ENCODE data around the gene IZUMO1R. TPM values are rescaled to one million over a fixed set of nuclear protein-coding genes. Genes with fewer than 3 reads are reported as not detected.

IZUMO1R gene
- total and polyA plus RNA-seq, 2 of the 8 experiments (the other 6 are each of a cell fraction or from before 2014, with no cell fraction given): not detected

DNA sequence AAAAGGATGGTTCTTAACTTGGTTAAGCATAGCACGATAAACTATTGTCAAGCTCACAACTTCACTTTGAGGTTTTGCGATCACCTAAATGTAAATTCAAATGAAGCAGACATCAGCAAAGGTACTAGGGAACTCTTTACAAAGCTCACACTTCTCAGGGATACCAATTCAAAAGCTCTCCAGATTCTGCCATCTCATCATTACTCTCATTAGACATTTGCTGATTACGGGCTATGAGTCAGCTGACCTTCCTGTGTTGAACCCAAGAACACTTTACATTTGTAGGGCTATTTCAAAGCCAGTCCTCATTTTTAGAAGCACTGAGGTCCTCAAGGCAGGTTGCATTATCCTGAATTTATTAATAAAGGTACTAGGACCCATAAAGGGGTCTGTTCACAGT, 28.4 kb upstream of the IZUMO1R start:
- Histone ChIP-seq H2AFZ (ENCODE audit: low read length) (no peak overlapping the region), H3K23ac (ENCODE audit: insufficient read length) (no peak overlapping the region), H3K79me1 (ENCODE audit: low read depth, low read length) (no peaks in the 10 kb centered on the region), H4K8ac (ENCODE audit: extremely low read depth, insufficient read depth, low read length) (no peak overlapping the region), H2BK20ac (ENCODE audit: low read length) (no peak overlapping the region), H2BK120ac (replicated peaks; ENCODE audit: low read depth, low read length) (no peak overlapping the region), H3K14ac (ENCODE audit: insufficient read length) (no peak overlapping the region), H2BK15ac (ENCODE audit: low read length) (no peak overlapping the region), H4K5ac (ENCODE audit: insufficient read length, low read depth, low read length) (no peak overlapping the region), H2AK5ac (ENCODE audit: low read depth, low read length) (no peak overlapping the region), H3K36me3 (ENCODE audit: control insufficient read depth in 2 of 4, insufficient read depth in 4 of 4, low read length in 3 of 4) (no peaks in the 10 kb centered on the region), H3K79me2 (ENCODE audit: control insufficient read depth in 1 of 2, insufficient read depth in 2 of 2, low read length in 2 of 2) (no peaks in the 10 kb centered on the region), H3K23me2 (ENCODE audit: low read depth, low read length) (no peaks in the 10 kb centered on the region), H3K27ac (ENCODE audit: low read depth, low read length) (no peak overlapping the region), H3K18ac (ENCODE audit: extremely low read depth, low read length) (no peak overlapping the region), H2BK12ac (ENCODE audit: low read depth, low read length) (no peak overlapping the region), H3K4ac (replicated peaks; ENCODE audit: insufficient read length, low read depth, low read length) (no peak overlapping the region), H3K56ac (replicated peaks; ENCODE audit: insufficient read length, low read depth, low read length) (no peak overlapping the region), H3K27me3 (replicated peaks in 1 of 4; ENCODE audit: control insufficient read depth in 3 of 4, extremely low read depth in 1 of 4, insufficient read depth in 3 of 4, low read length in 3 of 4) (no peaks in the 10 kb centered on the region), H3K9me3 (ENCODE audit: insufficient read depth in 2 of 2, low read depth in 1 of 2, low read length in 1 of 2) (no peaks in the 10 kb centered on the region), H4K91ac (replicated peaks; ENCODE audit: insufficient read length, low read length) (no peak overlapping the region), H3K9ac (replicated peaks in 1 of 4; ENCODE audit: extremely low read depth in 1 of 4, low read depth in 3 of 4, low read length in 3 of 4) (no peak overlapping the region), H3K4me3 (ENCODE audit: extremely low read depth in 1 of 4, insufficient read depth in 2 of 4, low read depth in 3 of 4, low read length in 4 of 4) (no peak overlapping the region), H3K4me2 (ENCODE audit: insufficient read depth in 1 of 2, low read depth in 2 of 2, low read length in 2 of 2) (no peak overlapping the region), H4K20me1 (replicated peaks in 1 of 2; ENCODE audit: control insufficient read depth in 1 of 2, insufficient read depth in 2 of 2, low read length in 2 of 2) (no peaks in the 10 kb centered on the region), H2BK5ac (ENCODE audit: low read depth, low read length) (no peak overlapping the region), H3K4me1 (replicated peaks in 1 of 4; ENCODE audit: control insufficient read depth in 3 of 4, insufficient read depth in 4 of 4, low read length in 3 of 4) (no peaks in the 10 kb centered on the region)
- WGBS, 2 experiments (ENCODE audit: extremely low coverage in 1 of 2, insufficient coverage in 1 of 2, insufficient read length in 1 of 2, insufficient replicate concordance in 2 of 2, low coverage in 1 of 2, low lambda C conversion rate in 2 of 2, missing lambda C conversion rate in 1 of 2): 90% methylated on average over 3 of the region's 3 CpGs; no CpG with 5 or more reads in 1 of the 2 experiments
- DNase-seq (ENCODE audit: low read depth in 1 of 2, low spot score in 2 of 2) (no peak), FAIRE-seq (no peak)
- CTCF ChIA-PET (ENCODE audit: partially characterized antibody): interaction anchor here (1.0 to 2.7 kb wide), 2 partner anchors 50 to 92 kb away, joined by 3 to 12 read pairs; no protein-coding TSS in a partner anchor
- POLR2A ChIA-PET (ENCODE audit: partially characterized antibody): interaction anchor here (0.6 kb wide), 1 partner anchor 372 kb away, joined by 3 read pairs; no protein-coding TSS in a partner anchor
- TF ChIP-seq TBP (IDR thresholded peaks at IDR 0.05; ENCODE audit: low read depth, low read length) (no peak), SP2 (IDR thresholded peaks at IDR 0.05; ENCODE audit: low read length) (no peak), RFX5 (IDR thresholded peaks at IDR 0.05; ENCODE audit: borderline replicate concordance, low read depth, low read length) (no peak), SP4 (IDR thresholded peaks at IDR 0.05; ENCODE audit: low read length) (no peak), NRF1 (IDR thresholded peaks at IDR 0.05; ENCODE audit: low read depth, low read length) (no peak), ZNF274 (IDR thresholded peaks at IDR 0.05; ENCODE audit: borderline replicate concordance, extremely low read depth, low read length) (no peak), CHD1 (IDR thresholded peaks at IDR 0.05; ENCODE audit: low read depth, low read length) (no peak), MAFK (IDR thresholded peaks at IDR 0.05; ENCODE audit: low read depth, low read length) (no peak)

All from H1 (cell line).